NT2/D1 (cell line): ENCODE measurements around the gene IL22.

ENCODE experiments used
- SUZ12 ChIP-seq: IDR thresholded peaks from 2 replicates; pipeline ENCODE4 v1.6.1; 2011; ENCODE audit not compliant: insufficient read length, insufficient read depth; ENCODE audit errors: extremely low read depth
- ZNF274 ChIP-seq: IDR thresholded peaks from 2 replicates; pipeline ENCODE4 v1.6.1; 2011; ENCODE audit warnings: mild to moderate bottlenecking, low read depth, low read length

DNA sequence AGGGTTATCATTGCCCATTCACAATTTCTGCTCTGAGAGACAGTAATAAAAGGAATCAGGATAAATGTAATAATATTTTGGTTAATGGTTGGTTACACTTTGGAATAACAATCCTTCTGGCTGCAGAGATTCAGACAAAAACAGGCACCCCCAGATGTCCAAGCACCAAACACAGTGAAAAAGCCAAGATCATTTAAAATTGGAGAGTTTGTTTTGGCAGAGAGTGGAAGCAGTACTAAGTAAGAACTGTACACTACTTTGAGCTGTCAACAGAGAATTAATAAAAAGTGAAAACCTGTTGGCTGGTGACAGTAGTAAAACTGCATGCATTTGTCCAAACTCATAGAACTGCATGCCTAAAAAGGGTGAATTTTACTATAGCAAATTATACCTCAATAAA is 15.6 kb upstream of the IL22 start:
- TF ChIP-seq ZNF274: no peak
- no peak for TF ChIP-seq SUZ12
